ENCODE data around the gene PKP4. TPM values are rescaled to one million over a fixed set of nuclear protein-coding genes. Genes with fewer than 3 reads are reported as not detected.
"Not testable (repeated sequence)": the region's sequence is repeated elsewhere in the genome, so short reads cannot be mapped to it uniquely, and the experiment has no call there.

PKP4 gene
- total RNA-seq, 2 donors from 2014 or later: 43.7 to 67.3 TPM

DNA sequence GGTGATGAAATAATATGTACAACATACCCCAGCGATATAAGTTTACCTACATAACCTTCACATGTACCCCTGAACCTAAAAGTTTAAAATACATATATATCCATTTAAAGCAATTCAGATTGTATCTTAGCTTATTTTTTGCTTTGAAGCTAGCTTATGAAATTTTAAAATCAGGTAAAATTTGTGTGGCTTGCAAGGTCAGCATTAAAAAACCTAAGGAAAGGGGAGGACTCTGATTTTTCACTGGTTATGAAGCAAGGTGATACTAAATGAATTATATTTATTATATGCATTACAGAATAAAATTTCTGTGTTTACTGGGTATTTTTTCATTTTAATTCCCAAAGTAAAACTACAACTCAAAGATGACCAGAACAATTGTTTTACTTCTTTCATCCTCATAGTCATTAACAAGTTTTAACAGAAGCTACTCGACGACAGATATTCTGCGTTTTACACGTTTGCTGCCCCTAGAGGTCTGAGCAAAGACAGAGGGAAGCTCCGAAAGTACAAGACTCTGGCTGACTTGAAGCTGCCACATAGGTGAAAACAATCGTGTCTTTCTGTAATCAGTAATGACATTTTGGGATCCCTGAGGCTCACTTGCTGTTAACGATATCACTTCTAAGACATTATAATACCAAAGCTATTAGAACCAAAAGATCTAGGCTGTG is 17.1 kb downstream of the PKP4 start:
- Histone ChIP-seq H3K9ac (ENCODE audit: low read depth in 2 of 2, low read length in 2 of 2) (no peak overlapping the region), H3K4me3 (no peak overlapping the region), H3K9me3 (no peaks in the 10 kb centered on the region), H3K27ac (no peak overlapping the region), H3K4me1 (peaks cover 4% of the 10 kb centered on the region), H3K36me3 (no peaks in the 10 kb centered on the region), H3K27me3 (no peaks in the 10 kb centered on the region)
- intact Hi-C loops (cut with DNase I): no loop called here
- TF ChIP-seq, protein P1, sequence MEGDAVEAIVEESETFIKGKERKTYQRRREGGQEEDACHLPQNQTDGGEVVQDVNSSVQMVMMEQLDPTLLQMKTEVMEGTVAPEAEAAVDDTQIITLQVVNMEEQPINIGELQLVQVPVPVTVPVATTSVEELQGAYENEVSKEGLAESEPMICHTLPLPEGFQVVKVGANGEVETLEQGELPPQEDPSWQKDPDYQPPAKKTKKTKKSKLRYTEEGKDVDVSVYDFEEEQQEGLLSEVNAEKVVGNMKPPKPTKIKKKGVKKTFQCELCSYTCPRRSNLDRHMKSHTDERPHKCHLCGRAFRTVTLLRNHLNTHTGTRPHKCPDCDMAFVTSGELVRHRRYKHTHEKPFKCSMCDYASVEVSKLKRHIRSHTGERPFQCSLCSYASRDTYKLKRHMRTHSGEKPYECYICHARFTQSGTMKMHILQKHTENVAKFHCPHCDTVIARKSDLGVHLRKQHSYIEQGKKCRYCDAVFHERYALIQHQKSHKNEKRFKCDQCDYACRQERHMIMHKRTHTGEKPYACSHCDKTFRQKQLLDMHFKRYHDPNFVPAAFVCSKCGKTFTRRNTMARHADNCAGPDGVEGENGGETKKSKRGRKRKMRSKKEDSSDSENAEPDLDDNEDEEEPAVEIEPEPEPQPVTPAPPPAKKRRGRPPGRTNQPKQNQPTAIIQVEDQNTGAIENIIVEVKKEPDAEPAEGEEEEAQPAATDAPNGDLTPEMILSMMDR (IDR thresholded peaks at IDR 0.05): no peak
- no peak for DNase-seq

DNA sequence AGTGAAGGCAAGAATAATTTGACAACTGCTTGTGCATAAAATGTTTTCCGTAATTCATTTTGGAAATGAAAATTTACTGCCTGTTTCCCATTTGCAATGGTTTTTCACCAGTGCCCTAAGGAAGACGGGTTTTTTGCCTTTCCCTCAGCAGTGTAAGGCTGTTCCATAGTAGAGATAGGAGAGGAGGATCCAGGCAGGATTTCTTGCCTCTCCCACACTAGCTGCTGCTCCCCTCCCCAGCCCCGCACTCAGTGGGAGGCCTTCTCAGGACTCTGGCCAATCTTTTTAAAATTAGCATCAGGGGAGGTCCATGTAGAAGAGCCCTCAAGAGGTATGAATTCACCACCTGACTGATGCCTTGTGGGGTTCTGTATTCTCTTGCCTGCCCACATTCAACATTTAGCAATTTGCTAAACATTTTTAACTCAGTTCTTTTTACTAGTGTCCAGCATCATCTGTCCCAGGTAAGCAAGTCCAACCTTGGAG is 17.8 kb downstream of the PKP4 start:
- intact Hi-C loops (cut with DNase I); H3K9me3 ChIP-seq; H3K27ac ChIP-seq; H3K4me3 ChIP-seq; H3K9ac ChIP-seq (ENCODE audit: low read depth in 2 of 2, low read length in 2 of 2); DNase-seq; H3K4me1 ChIP-seq; H3K27me3 ChIP-seq; H3K36me3 ChIP-seq: not testable (repeated sequence)

DNA sequence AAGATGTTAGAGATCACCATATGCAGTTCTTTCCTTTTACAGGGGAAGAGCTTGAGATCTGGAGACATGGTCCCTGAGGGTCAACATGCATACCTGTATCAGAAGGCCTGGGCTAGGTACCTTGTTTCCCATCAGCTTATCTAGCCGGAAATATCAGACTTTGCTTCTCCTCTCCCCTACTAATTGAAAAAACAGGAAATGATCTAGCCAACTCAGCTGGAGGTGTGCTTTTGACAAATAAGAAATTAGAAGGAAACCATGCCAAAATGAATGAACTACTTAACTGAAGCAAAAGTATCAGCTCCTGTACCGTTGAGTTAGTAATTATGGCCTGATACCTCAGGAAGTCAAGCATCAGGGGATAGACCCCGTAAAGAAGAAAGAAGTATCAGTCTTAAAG is 20.4 kb downstream of the PKP4 start:
- intact Hi-C loops (cut with DNase I): no loop called here
- no peak overlapping the region for H3K27ac ChIP-seq

DNA sequence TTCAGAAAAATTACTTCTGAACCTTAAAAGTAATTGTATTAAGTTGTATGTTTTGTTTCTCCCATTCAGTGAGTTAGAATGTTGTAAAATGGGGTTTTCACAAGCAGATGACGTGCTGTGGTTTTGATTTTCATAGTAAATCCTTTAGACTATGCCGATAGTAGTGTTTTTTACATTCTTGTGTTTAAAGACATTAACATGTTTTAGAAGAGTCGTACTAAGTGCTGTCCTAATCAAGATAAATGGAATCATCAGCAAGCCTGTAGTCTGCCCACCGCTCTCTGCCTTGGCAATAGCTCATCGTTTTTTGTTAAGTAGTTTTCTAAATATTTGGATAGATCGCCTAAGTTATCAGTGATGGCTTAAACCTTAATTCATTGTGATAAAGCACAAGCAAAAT is 21.5 kb downstream of the PKP4 start:
- Histone ChIP-seq H3K27ac (no peak overlapping the region), H3K9me3 (no peaks in the 10 kb centered on the region), H3K9ac (ENCODE audit: low read depth in 2 of 2, low read length in 2 of 2) (no peak overlapping the region), H3K4me1 (peaks cover 4% of the 10 kb centered on the region), H3K36me3 (no peaks in the 10 kb centered on the region), H3K4me3 (no peak overlapping the region), H3K27me3 (no peaks in the 10 kb centered on the region)
- TF ChIP-seq, protein P1 (IDR thresholded peaks at IDR 0.05): no peak
- intact Hi-C loops (cut with DNase I): no loop called here
- no peak for DNase-seq

More for the DNA sequence above, 20.4 kb downstream of the PKP4 start:
- TF ChIP-seq, protein P1 (IDR thresholded peaks at IDR 0.05): no peak
- H3K9me3 ChIP-seq: no peaks in the 10 kb centered on the region
- no peaks in the 10 kb centered on the region for H3K36me3 ChIP-seq
- H3K27me3 ChIP-seq: no peaks in the 10 kb centered on the region
- H3K9ac ChIP-seq (ENCODE audit: low read depth in 2 of 2, low read length in 2 of 2): no peak overlapping the region
- no peak overlapping the region for H3K4me3 ChIP-seq
- peaks cover 4% of the 10 kb centered on the region for H3K4me1 ChIP-seq
- no peak for DNase-seq

DNA sequence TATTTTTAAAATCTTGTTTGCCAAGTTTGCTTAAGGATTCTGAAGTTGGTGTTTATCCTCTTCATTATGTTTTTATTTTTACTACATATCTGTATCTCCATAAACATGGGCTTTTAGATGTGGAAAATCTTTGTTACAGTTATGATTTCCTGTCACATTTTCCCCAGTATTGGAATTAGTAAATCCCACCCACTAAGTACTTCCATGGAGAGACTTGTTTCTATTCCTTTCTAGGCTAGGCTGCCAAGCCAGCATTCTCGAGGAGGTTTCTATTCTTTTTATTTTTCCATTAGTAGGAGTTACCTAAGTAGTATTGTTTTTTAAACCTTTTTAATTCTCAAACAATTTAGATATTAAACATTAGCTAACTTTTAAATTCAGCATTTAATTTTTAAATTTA is 22.1 kb downstream of the PKP4 start:
- TF ChIP-seq, protein P1 (IDR thresholded peaks at IDR 0.05): no peak
- Histone ChIP-seq H3K27me3 (no peaks in the 10 kb centered on the region), H3K9ac (ENCODE audit: low read depth in 2 of 2, low read length in 2 of 2) (no peak overlapping the region), H3K9me3 (no peaks in the 10 kb centered on the region), H3K4me1 (peaks cover 4% of the 10 kb centered on the region), H3K27ac (no peak overlapping the region), H3K4me3 (no peak overlapping the region), H3K36me3 (no peaks in the 10 kb centered on the region)
- intact Hi-C loops (cut with DNase I): no loop called here
- DNase-seq: no peak

DNA sequence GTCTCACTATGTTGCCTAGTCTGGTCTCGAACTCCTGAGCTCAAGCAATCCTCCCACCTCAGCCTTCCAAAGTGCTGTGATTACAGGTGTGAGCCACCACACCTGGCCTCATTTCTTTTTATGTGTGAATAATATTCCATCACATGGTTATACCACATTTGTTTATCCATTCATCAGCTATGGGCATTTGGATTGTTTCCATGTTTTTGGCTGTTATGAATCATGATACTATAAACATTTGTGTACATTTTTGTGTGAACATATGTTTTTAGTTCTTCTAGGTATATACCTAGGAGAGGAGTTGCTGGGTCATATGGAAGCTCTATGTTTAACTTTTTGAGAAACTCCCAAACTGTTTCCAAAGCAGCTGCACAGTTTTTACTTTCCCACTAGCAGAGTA is 24.4 kb downstream of the PKP4 start:
- intact Hi-C loops (cut with DNase I): no loop called here
- Histone ChIP-seq H3K4me1 (peaks cover 4% of the 10 kb centered on the region), H3K4me3 (no peak overlapping the region), H3K27me3 (no peaks in the 10 kb centered on the region), H3K9me3 (no peaks in the 10 kb centered on the region), H3K9ac (ENCODE audit: low read depth in 2 of 2, low read length in 2 of 2) (no peak overlapping the region), H3K27ac (no peak overlapping the region), H3K36me3 (no peaks in the 10 kb centered on the region)
- TF ChIP-seq, protein P1 (IDR thresholded peaks at IDR 0.05): no peak
- DNase-seq: no peak

Data from colonic mucosa (tissue), 4 donors.